IMR-90 (cell line): ENCODE results near the gene POC1B. TPM values are rescaled to one million over a fixed set of nuclear protein-coding genes. Genes with fewer than 3 reads are reported as not detected.

Experiments used
- ATAC-seq: fragments of 200-7000 bp; cut with Tn5 transposase; 2 replicates; pipeline ENCODE4 v1.9.1; 2020; ENCODE audit warnings: low read depth, mild to moderate bottlenecking, moderate library complexity
- BruUV-seq: library from RNA; stranded (reverse); fragments of 400-500 nt; replicated peaks from 2 replicates; lab custom pipeline; 2021; lab: Mats Ljungman, UMichigan
- CTCF ChIA-PET: fragments of 300-600 bp; formaldehyde crosslinking; extraction: SDS; loops from one replicate; lab custom pipeline; 2021; ENCODE audit warnings: antibody characterized with exemption; lab: Yijun Ruan, JAX
- POLR2A ChIA-PET: fragments of 300-600 bp; sonication (Branson Sonifier 250); formaldehyde crosslinking; loops from one replicate; lab custom pipeline; 2022; ENCODE audit warnings: antibody characterized with exemption; ENCODE audit not compliant: unreplicated experiment; lab: Charles Lee
- DNase-seq: peaks from one replicate; pipeline ENCODE4 v3.0.0; 2013
- H2AFZ ChIP-seq: replicated peaks from 2 replicates; pipeline ENCODE3; 2013; ENCODE audit warnings: low read length, mild to moderate bottlenecking; ENCODE audit not compliant: poor library complexity
- H2AK5ac ChIP-seq: 2 replicates; pipeline ENCODE4 v1.6.1; 2013; ENCODE audit warnings: low read depth, low read length, inconsistent platforms
- H2AK9ac ChIP-seq: replicated peaks from 2 replicates; pipeline ENCODE3; 2013; ENCODE audit warnings: mild to moderate bottlenecking, low read depth, low read length, moderate library complexity; ENCODE audit not compliant: poor library complexity
- H2BK120ac ChIP-seq: 2 replicates; pipeline ENCODE4 v1.6.1; 2013; ENCODE audit warnings: low read depth, low read length, inconsistent platforms
- H2BK15ac ChIP-seq: 3 replicates; pipeline ENCODE4 v1.6.1; 2013; ENCODE audit warnings: low read depth, low read length, inconsistent platforms
- H2BK20ac ChIP-seq: 2 replicates; pipeline ENCODE4 v1.6.1; 2013; ENCODE audit warnings: low read depth, mild to moderate bottlenecking, inconsistent platforms, low read length, moderate library complexity
- H2BK5ac ChIP-seq: 2 replicates; pipeline ENCODE4 v1.6.1; 2013; ENCODE audit warnings: mild to moderate bottlenecking, low read depth, low read length, inconsistent platforms; ENCODE audit not compliant: poor library complexity, severe bottlenecking
- H3K14ac ChIP-seq: replicated peaks from 2 replicates; pipeline ENCODE4 v1.6.1; 2013; ENCODE audit warnings: low read depth, low read length, inconsistent platforms
- H3K18ac ChIP-seq: 2 replicates; pipeline ENCODE4 v1.6.1; 2013; ENCODE audit warnings: low read depth, low read length, control low read depth
- H3K23ac ChIP-seq: 2 replicates; pipeline ENCODE4 v1.6.1; 2013; ENCODE audit warnings: low read depth, low read length, inconsistent platforms
- H3K27ac ChIP-seq: 2 replicates; pipeline ENCODE4 v1.5.1; 2013; ENCODE audit warnings: mild to moderate bottlenecking, control low read depth, low read length; ENCODE audit not compliant: insufficient read depth
- H3K27me3 ChIP-seq: 2 replicates; pipeline ENCODE4 v1.6.1; 2013; ENCODE audit warnings: low read length; ENCODE audit not compliant: control insufficient read depth, insufficient read depth
- H3K36me3 ChIP-seq: 2 replicates; pipeline ENCODE4 v1.6.1; 2013; ENCODE audit warnings: low read length, mixed read lengths; ENCODE audit not compliant: control insufficient read depth, insufficient read depth
- H3K4ac ChIP-seq: 2 replicates; pipeline ENCODE4 v1.6.1; 2013; ENCODE audit warnings: low read depth, low read length, inconsistent platforms
- H3K4me1 ChIP-seq: 2 replicates; pipeline ENCODE4 v1.6.1; 2013; ENCODE audit warnings: low read length, mixed read lengths; ENCODE audit not compliant: control insufficient read depth, insufficient read depth
- H3K4me2 ChIP-seq: 2 replicates; pipeline ENCODE4 v1.6.1; 2013; ENCODE audit warnings: low read depth, mild to moderate bottlenecking, control low read depth, low read length, moderate library complexity
- H3K4me3 ChIP-seq: 2 replicates; pipeline ENCODE4 v1.5.1; 2013; ENCODE audit warnings: low read depth, mild to moderate bottlenecking, control low read depth, low read length, moderate library complexity; ENCODE audit not compliant: insufficient read depth
- H3K56ac ChIP-seq: 2 replicates; pipeline ENCODE4 v1.6.1; 2013; ENCODE audit warnings: low read length, inconsistent platforms; ENCODE audit not compliant: insufficient read depth; ENCODE audit errors: extremely low read depth
- H3K79me1 ChIP-seq, 2 experiments: 2 replicates each; pipeline ENCODE4 v1.6.1; 2013; ENCODE audit warnings: low read length in 2 of 2, inconsistent platforms in 1 of 2, low read depth in 1 of 2
- H3K9ac ChIP-seq: 2 replicates; pipeline ENCODE4 v1.6.1; 2013; ENCODE audit warnings: low read depth, low read length, control low read depth
- H3K9me1 ChIP-seq: 2 replicates; pipeline ENCODE4 v1.6.1; 2013; ENCODE audit warnings: low read length, inconsistent platforms; ENCODE audit not compliant: insufficient read depth
- H3K9me3 ChIP-seq: 2 replicates; pipeline ENCODE4 v1.6.1; 2013; ENCODE audit warnings: low read length; ENCODE audit not compliant: control insufficient read depth, insufficient read depth
- H4K20me1 ChIP-seq: 2 replicates; pipeline ENCODE4 v1.6.1; 2013; ENCODE audit warnings: low read length, inconsistent platforms; ENCODE audit not compliant: insufficient read depth
- H4K5ac ChIP-seq: 2 replicates; pipeline ENCODE4 v1.6.1; 2013; ENCODE audit warnings: mild to moderate bottlenecking, low read depth, low read length, control low read depth
- H4K8ac ChIP-seq, 2 experiments: 2 replicates each; pipeline ENCODE4 v1.6.1; 2013; ENCODE audit warnings: low read depth in 2 of 2, low read length in 2 of 2, control low read depth in 1 of 2, inconsistent platforms in 1 of 2
- H4K91ac ChIP-seq: 2 replicates; pipeline ENCODE4 v1.6.1; 2013; ENCODE audit warnings: low read depth, low read length, inconsistent platforms; ENCODE audit not compliant: insufficient read depth
- BHLHE40 ChIP-seq: fragments of 150-350 bp; IDR thresholded peaks from 2 replicates; pipeline ENCODE4 v1.6.1; 2016; ENCODE audit warnings: mild to moderate bottlenecking, low read depth, low read length
- CEBPB ChIP-seq: IDR thresholded peaks from 2 replicates; pipeline ENCODE4 v1.6.1; 2012; ENCODE audit warnings: low read depth, low read length, improper control_type of control experiment
- CHD1 ChIP-seq: IDR thresholded peaks from 2 replicates; pipeline ENCODE4 v1.6.1; 2012; ENCODE audit warnings: low read depth, low read length, improper control_type of control experiment
- ELK1 ChIP-seq: fragments of 150-350 bp; IDR thresholded peaks from 2 replicates; pipeline ENCODE4 v1.6.1; 2016; ENCODE audit warnings: low read depth, mild to moderate bottlenecking, low read length, moderate library complexity, borderline replicate concordance
- FOS ChIP-seq: fragments of 150-350 bp; IDR thresholded peaks from 2 replicates; pipeline ENCODE4 v1.6.1; 2016; ENCODE audit warnings: low read depth, low read length
- MXI1 ChIP-seq: IDR thresholded peaks from 2 replicates; pipeline ENCODE4 v1.6.1; 2012; ENCODE audit warnings: low read depth, mild to moderate bottlenecking, low read length, moderate library complexity, borderline replicate concordance
- NFE2L2 ChIP-seq: fragments of 150-350 bp; IDR thresholded peaks from 2 replicates; pipeline ENCODE4 v1.6.1; 2016; ENCODE audit warnings: low read depth, mild to moderate bottlenecking, low read length
- POLR2A ChIP-seq: IDR thresholded peaks from 2 replicates; pipeline ENCODE4 v1.6.1; 2012; ENCODE audit warnings: mild to moderate bottlenecking, low read depth, low read length
- RAD21 ChIP-seq: IDR thresholded peaks from 2 replicates; pipeline ENCODE4 v1.6.1; 2012; ENCODE audit warnings: low read length, improper control_type of control experiment
- SMC3 ChIP-seq: fragments of 150-350 bp; IDR thresholded peaks from 2 replicates; pipeline ENCODE4 v1.6.1; 2016; ENCODE audit warnings: low read depth, mild to moderate bottlenecking, antibody characterized with exemption, low read length, moderate library complexity
- USF2 ChIP-seq: fragments of 150-350 bp; IDR thresholded peaks from 2 replicates; pipeline ENCODE4 v1.6.1; 2017; ENCODE audit warnings: mild to moderate bottlenecking, antibody characterized with exemption, low read length, low read depth
- WGBS, 2 experiments: methylation state at CpG; one replicate each; pipeline versions ENCODE4 v1.1.5 to v1.1.7; 2013; ENCODE audit warnings: missing lambda C conversion rate in 2 of 2; ENCODE audit not compliant: insufficient read length in 1 of 2; ENCODE audit errors: extremely low coverage in 2 of 2; 5-methylcytosine and 5-hydroxymethylcytosine counted together
- dilution Hi-C: fragments of 300-500 bp; cut with HindIII; formaldehyde crosslinking; loops from one replicate; pipeline ENCODE4 v1.14.3; 2018; ENCODE audit warnings: low sequenced_read_pairs; ENCODE audit not compliant: unreplicated experiment
- in situ Hi-C: fragments of 300-500 bp; cut with MboI; formaldehyde crosslinking; loops from 3 replicates; pipeline ENCODE4 v1.14.3; 2019; ENCODE audit warnings: low sequenced_read_pairs, inconsistent platforms, mixed read lengths
- intact Hi-C: fragments of 100-400 bp; cut with micrococcal nuclease; formaldehyde crosslinking; loops from 2 replicates; pipeline ENCODE4 v1.10.0; 2022
- polyA plus RNA-seq, 3 experiments: library from polyadenylated mRNA; depleted of rRNA; stranded (reverse); fragments of >200 nt; gene quantifications; 2 replicates each; pipeline ENCODE4 v1.2.3, GENCODE V29; 2012; ENCODE audit warnings: low replicate concordance in 1 of 3
- total RNA-seq: library from RNA; depleted of rRNA; stranded (reverse); fragments of >200 nt; gene quantifications from 2 replicates; pipeline ENCODE4 v1.2.3, GENCODE V29; 2012
- TF ChIP-seq, protein P1 (sequence below): conservative IDR thresholded peaks from 2 replicates; pipeline ENCODE4 v1.5.1; 2012; ENCODE audit warnings: mild to moderate bottlenecking, low read depth, low read length, improper control_type of control experiment

POC1B gene
- total and polyA plus RNA-seq, 2 of the 4 experiments (the other 2 are of a cell fraction), result 5.0 to 10.4 TPM

GRCh38 chr12:89472508-89472907 lies 53.3 kb downstream of the POC1B start:
- Histone ChIP-seq H4K91ac (no peak overlapping the region), H3K56ac (no peak overlapping the region), H3K27ac (no peak overlapping the region), H3K27me3 (no peaks in the 10 kb centered on the region), H2AFZ (no peak overlapping the region), H3K4me3 (no peak overlapping the region), H3K79me1 (peaks cover 0 to 4% of the 10 kb centered on the region in 2 experiments; a peak in 2 of 4 replicates), H2AK9ac (no peak overlapping the region), H3K36me3 (no peaks in the 10 kb centered on the region), H2BK15ac (no peak overlapping the region), H3K23ac (no peak overlapping the region), H3K14ac (no peak overlapping the region), H2AK5ac (no peak overlapping the region), H2BK120ac (no peak overlapping the region), H3K9me3 (no peaks in the 10 kb centered on the region), H3K4me1 (peaks cover 5% of the 10 kb centered on the region; the same call in 1 of the 2 replicates), H3K4me2 (peak overlapping the region; percentile 2; the same call in 1 of the 2 replicates), H3K18ac (peak overlapping the region; percentile 41; the same call in 1 of the 2 replicates), H3K9me1 (peaks cover 3% of the 10 kb centered on the region; the same call in 1 of the 2 replicates), H2BK20ac (no peak overlapping the region), H3K4ac (no peak overlapping the region), H4K20me1 (no peaks in the 10 kb centered on the region), H2BK5ac (peak overlapping the region; percentile 69), H3K9ac (no peak overlapping the region), H4K8ac (no peak overlapping the region), H4K5ac (peak overlapping the region; percentile 57; the same call in 1 of the 2 replicates)
- no TSS peak for BruUV-seq
- in situ Hi-C loops (loop anchor here (5.0 kb wide), 1 partner anchor 55 kb away; the partner anchor contains the start of gene POC1B), intact Hi-C loops (no loop called here), dilution Hi-C loops (loop anchor here (25.0 kb wide), 1 partner anchor 435 kb away; no protein-coding TSS in a partner anchor)
- DNase-seq, result peak; percentile 84
- peak; percentile 38 for ATAC-seq
- ChIA-PET POLR2A (interaction anchor here (0.5 kb wide), 1 partner anchor 55 kb away, joined by 3 read pairs; no protein-coding TSS in a partner anchor), CTCF (no interaction called here)
- WGBS, 2 experiments, result no CpG with 5 or more reads among the region's 2 CpGs
- TF ChIP-seq BHLHE40 (no peak), MXI1 (no peak), CHD1 (no peak), ELK1 (no peak), CEBPB (no peak), NFE2L2 (no peak), RAD21 (no peak), FOS (no peak), POLR2A (no peak), SMC3 (no peak), USF2 (no peak)
- TF ChIP-seq, protein P1, sequence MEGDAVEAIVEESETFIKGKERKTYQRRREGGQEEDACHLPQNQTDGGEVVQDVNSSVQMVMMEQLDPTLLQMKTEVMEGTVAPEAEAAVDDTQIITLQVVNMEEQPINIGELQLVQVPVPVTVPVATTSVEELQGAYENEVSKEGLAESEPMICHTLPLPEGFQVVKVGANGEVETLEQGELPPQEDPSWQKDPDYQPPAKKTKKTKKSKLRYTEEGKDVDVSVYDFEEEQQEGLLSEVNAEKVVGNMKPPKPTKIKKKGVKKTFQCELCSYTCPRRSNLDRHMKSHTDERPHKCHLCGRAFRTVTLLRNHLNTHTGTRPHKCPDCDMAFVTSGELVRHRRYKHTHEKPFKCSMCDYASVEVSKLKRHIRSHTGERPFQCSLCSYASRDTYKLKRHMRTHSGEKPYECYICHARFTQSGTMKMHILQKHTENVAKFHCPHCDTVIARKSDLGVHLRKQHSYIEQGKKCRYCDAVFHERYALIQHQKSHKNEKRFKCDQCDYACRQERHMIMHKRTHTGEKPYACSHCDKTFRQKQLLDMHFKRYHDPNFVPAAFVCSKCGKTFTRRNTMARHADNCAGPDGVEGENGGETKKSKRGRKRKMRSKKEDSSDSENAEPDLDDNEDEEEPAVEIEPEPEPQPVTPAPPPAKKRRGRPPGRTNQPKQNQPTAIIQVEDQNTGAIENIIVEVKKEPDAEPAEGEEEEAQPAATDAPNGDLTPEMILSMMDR, result no peak
